Fibroblast of lung (primary cell): ENCODE measurements around the gene EFEMP1. TPM values are rescaled to one million over a fixed set of nuclear protein-coding genes. Genes with fewer than 3 reads are reported as not detected.

Experiments
- DNase-seq, 2 donors: peaks; one replicate each; pipeline versions ENCODE4 v3.0.0 to v3.0.0-alpha.2; 2010; ENCODE audit warnings: low read depth in 2 of 2
- H2AFZ ChIP-seq: 2 replicates; pipeline ENCODE4 v1.5.1; 2012; ENCODE audit warnings: low read length, control low read depth, inconsistent platforms
- H3K27ac ChIP-seq: 2 replicates; pipeline ENCODE4 v1.5.1; 2011; ENCODE audit warnings: low read length, control low read depth; ENCODE audit not compliant: insufficient read depth
- H3K27me3 ChIP-seq: 2 replicates; pipeline ENCODE4 v1.5.1; 2011; ENCODE audit warnings: mild to moderate bottlenecking, low read length; ENCODE audit not compliant: control insufficient read depth, insufficient read depth
- H3K36me3 ChIP-seq: 2 replicates; pipeline ENCODE4 v1.5.1; 2011; ENCODE audit warnings: low read length; ENCODE audit not compliant: control insufficient read depth, insufficient read depth
- H3K4me1 ChIP-seq: 2 replicates; pipeline ENCODE4 v1.5.1; 2011; ENCODE audit warnings: low read length; ENCODE audit not compliant: control insufficient read depth, insufficient read depth; ENCODE audit errors: extremely low read depth
- H3K4me2 ChIP-seq: 2 replicates; pipeline ENCODE4 v1.5.1; 2011; ENCODE audit warnings: low read length, control low read depth; ENCODE audit not compliant: insufficient read depth; ENCODE audit errors: extremely low read depth
- H3K4me3 ChIP-seq, 4 experiments: fragments of 200-600 bp in 1 of 4; sonication (generic) in 1 of 4; replicated peaks in 1 of 4; 2 replicates each; pipeline ENCODE4 v1.5.1; 2011 to 2016; ENCODE audit warnings: low read length in 4 of 4, low read depth in 3 of 4, mild to moderate bottlenecking in 3 of 4, control low read depth in 2 of 4, inconsistent platforms in 1 of 4, mixed read lengths in 1 of 4; ENCODE audit not compliant: insufficient read depth in 1 of 4; ENCODE audit errors: control extremely low read depth in 1 of 4
- H3K79me2 ChIP-seq: 2 replicates; pipeline ENCODE4 v1.5.1; 2012; ENCODE audit warnings: mild to moderate bottlenecking, low read length, inconsistent platforms; ENCODE audit not compliant: control insufficient read depth, insufficient read depth
- H3K9ac ChIP-seq: 2 replicates; pipeline ENCODE4 v1.5.1; 2011; ENCODE audit warnings: mild to moderate bottlenecking, low read length, control low read depth; ENCODE audit not compliant: insufficient read depth
- H3K9me3 ChIP-seq: 2 replicates; pipeline ENCODE4 v1.5.1; 2012; ENCODE audit warnings: low read depth, low read length; ENCODE audit not compliant: control insufficient read depth, insufficient read depth
- H4K20me1 ChIP-seq: 2 replicates; pipeline ENCODE4 v1.5.1; 2011; ENCODE audit warnings: low read length; ENCODE audit not compliant: control insufficient read depth, insufficient read depth; ENCODE audit errors: extremely low read depth
- EZH2 ChIP-seq: IDR thresholded peaks from 2 replicates; pipeline ENCODE4 v1.5.1; 2012; ENCODE audit warnings: low read length, control low read depth, mild to moderate bottlenecking; ENCODE audit errors: missing control alignments
- polyA plus RNA-seq, 2 donors: library from polyadenylated mRNA; depleted of rRNA in 1 of 2; stranded (reverse) in 1 of 2; unstranded in 1 of 2; fragments of >200 nt; gene quantifications; 2 replicates each; pipeline ENCODE4 v1.2.1, GENCODE V29; 2011 to 2012; ENCODE audit warnings: missing spikeins in 1 of 2
- total RNA-seq: library from RNA; depleted of rRNA; stranded (reverse); fragments of >200 nt; gene quantifications from 2 replicates; pipeline ENCODE4 v1.2.1, GENCODE V29; 2014
- TF ChIP-seq, protein P1 (sequence below), 2 donors: IDR thresholded peaks in 1 of 2; conservative IDR thresholded peaks in 1 of 2; 1 replicate in 1 of 2; 2 replicates in 1 of 2; pipeline ENCODE4 v1.5.1; 2011 to 2012; ENCODE audit warnings: low read length in 2 of 2, control low read depth in 1 of 2, inconsistent platforms in 1 of 2, low read depth in 1 of 2, mild to moderate bottlenecking in 1 of 2

EFEMP1 gene
- total and polyA plus RNA-seq, 2 donors (not counting 1 experiment from before 2014, with no cell fraction given) = 467 to 724 TPM

DNA sequence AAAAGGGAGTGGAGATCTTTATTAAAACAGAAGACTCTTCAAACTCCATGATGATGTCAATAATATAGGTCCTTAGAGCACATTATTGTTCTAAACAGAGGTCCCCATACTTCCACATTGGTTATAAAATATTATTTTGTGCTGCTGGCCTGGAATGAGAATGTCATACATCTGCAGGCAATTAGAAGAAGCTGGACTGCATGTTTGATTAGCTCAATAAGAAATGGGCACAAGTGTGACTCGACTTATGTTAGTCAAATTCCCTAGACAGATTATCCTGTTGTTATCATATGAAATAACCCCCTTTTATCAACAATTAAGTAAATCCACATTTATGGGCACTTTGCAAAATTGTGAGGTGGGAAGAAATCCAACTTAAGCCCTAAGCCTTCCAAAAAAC lies 8.8 kb downstream of the EFEMP1 start:
- Histone ChIP-seq H3K9me3 (no peaks in the 10 kb centered on the region), H3K36me3 (no peaks in the 10 kb centered on the region), H3K9ac (no peak overlapping the region), H3K27ac (no peak overlapping the region), H3K4me2 (no peak overlapping the region), H3K4me1 (no peaks in the 10 kb centered on the region), H2AFZ (no peak overlapping the region), H3K27me3 (no peaks in the 10 kb centered on the region), H4K20me1 (no peaks in the 10 kb centered on the region), H3K79me2 (no peaks in the 10 kb centered on the region), H3K4me3 (no peak overlapping the region)
- DNase-seq = no peak
- no peak for TF ChIP-seq EZH2
- TF ChIP-seq, protein P1, sequence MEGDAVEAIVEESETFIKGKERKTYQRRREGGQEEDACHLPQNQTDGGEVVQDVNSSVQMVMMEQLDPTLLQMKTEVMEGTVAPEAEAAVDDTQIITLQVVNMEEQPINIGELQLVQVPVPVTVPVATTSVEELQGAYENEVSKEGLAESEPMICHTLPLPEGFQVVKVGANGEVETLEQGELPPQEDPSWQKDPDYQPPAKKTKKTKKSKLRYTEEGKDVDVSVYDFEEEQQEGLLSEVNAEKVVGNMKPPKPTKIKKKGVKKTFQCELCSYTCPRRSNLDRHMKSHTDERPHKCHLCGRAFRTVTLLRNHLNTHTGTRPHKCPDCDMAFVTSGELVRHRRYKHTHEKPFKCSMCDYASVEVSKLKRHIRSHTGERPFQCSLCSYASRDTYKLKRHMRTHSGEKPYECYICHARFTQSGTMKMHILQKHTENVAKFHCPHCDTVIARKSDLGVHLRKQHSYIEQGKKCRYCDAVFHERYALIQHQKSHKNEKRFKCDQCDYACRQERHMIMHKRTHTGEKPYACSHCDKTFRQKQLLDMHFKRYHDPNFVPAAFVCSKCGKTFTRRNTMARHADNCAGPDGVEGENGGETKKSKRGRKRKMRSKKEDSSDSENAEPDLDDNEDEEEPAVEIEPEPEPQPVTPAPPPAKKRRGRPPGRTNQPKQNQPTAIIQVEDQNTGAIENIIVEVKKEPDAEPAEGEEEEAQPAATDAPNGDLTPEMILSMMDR (conservative IDR thresholded peaks at IDR 0.05 in 1 of 2, IDR thresholded peaks at IDR 0.05 in 1 of 2; ENCODE audit: low read depth in 1 of 2, low read length in 2 of 2) = no peak

DNA sequence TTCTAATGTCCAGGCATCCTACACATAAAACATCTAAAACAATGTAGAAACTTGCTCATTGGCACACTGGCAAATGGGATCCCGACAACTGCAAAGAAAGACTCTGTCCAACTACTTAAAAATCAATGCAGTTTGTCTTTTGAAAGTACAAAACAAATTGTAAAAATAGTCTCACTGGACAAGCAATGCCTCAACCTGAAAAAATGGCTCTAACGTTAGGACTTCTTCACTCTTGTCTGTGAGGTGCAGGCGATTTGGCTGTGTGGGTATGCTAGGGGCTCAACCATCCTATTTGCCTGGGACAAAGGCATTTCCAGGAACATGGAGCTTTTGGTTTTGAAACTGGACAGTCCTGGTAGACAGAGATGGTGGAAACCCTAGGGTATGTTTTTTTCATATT lies 10.7 kb downstream of the EFEMP1 start:
- no peak overlapping the region for H3K4me2 ChIP-seq
- H3K9ac ChIP-seq = no peak overlapping the region
- no peak overlapping the region for H3K4me3 ChIP-seq
- H3K27ac ChIP-seq = no peak overlapping the region
- H3K9me3 ChIP-seq = no peaks in the 10 kb centered on the region
- H3K27me3 ChIP-seq = no peaks in the 10 kb centered on the region
- no peaks in the 10 kb centered on the region for H3K4me1 ChIP-seq
- no peak overlapping the region for H2AFZ ChIP-seq
- no peak for DNase-seq
- no peaks in the 10 kb centered on the region for H4K20me1 ChIP-seq
- no peak for TF ChIP-seq EZH2
- TF ChIP-seq, protein P1 (conservative IDR thresholded peaks at IDR 0.05 in 1 of 2, IDR thresholded peaks at IDR 0.05 in 1 of 2; ENCODE audit: low read depth in 1 of 2, low read length in 2 of 2) = no peak
- H3K79me2 ChIP-seq = no peaks in the 10 kb centered on the region
- H3K36me3 ChIP-seq = no peaks in the 10 kb centered on the region

DNA sequence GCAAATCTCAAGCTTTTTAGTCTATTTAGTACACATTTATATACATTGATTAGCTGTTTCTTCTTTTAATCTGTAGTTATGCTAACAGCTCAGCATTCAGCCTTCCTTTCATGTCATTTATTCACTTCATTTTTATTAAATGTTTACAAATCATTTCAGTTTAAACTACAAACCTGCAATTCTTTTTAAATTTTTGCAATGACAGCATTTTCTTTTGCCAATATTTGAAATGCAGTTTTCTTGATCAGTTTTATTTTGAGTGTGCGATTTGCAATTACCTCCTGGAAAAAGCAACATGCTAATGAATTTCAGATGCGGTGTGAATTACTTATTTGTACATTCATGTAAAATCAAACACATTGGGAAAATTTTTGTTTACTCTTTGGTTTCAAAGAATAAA lies 13.5 kb downstream of the EFEMP1 start:
- Histone ChIP-seq H2AFZ (no peak overlapping the region), H3K9me3 (no peaks in the 10 kb centered on the region), H3K4me3 (no peak overlapping the region), H3K79me2 (no peaks in the 10 kb centered on the region), H4K20me1 (no peaks in the 10 kb centered on the region), H3K27me3 (no peaks in the 10 kb centered on the region), H3K27ac (no peak overlapping the region), H3K4me1 (no peaks in the 10 kb centered on the region), H3K9ac (no peak overlapping the region), H3K4me2 (no peak overlapping the region), H3K36me3 (no peaks in the 10 kb centered on the region)
- no peak for DNase-seq
- TF ChIP-seq, protein P1 (conservative IDR thresholded peaks at IDR 0.05 in 1 of 2, IDR thresholded peaks at IDR 0.05 in 1 of 2; ENCODE audit: low read depth in 1 of 2, low read length in 2 of 2) = no peak
